Muscle of leg (tissue), 11 donors: ENCODE results near the gene WWP2. TPM values are rescaled to one million over a fixed set of nuclear protein-coding genes. Genes with fewer than 3 reads are reported as not detected.
A peak's percentile ranks its signal among the peaks of the same experiment; 100 is the strongest.
"Not testable (repeated sequence)": the region's sequence is repeated elsewhere in the genome, so short reads cannot be mapped to it uniquely, and the experiment has no call there.

Experiments
- DNase-seq: peaks from one replicate; pipeline ENCODE4 v3.0.0; 2013
- H3K27ac ChIP-seq: one replicate; pipeline ENCODE4 v1.5.1; 2013; ENCODE audit warnings: mild to moderate bottlenecking, low read length, control low read depth
- H3K27me3 ChIP-seq: one replicate; pipeline ENCODE4 v1.6.1; 2013; ENCODE audit warnings: low read length; ENCODE audit not compliant: control insufficient read depth, insufficient read depth
- H3K36me3 ChIP-seq: one replicate; pipeline ENCODE4 v1.6.1; 2013; ENCODE audit warnings: low read length; ENCODE audit not compliant: control insufficient read depth, insufficient read depth
- H3K4me1 ChIP-seq: one replicate; pipeline ENCODE4 v1.6.1; 2013; ENCODE audit warnings: low read length; ENCODE audit not compliant: control insufficient read depth, insufficient read depth
- H3K4me3 ChIP-seq: one replicate; pipeline ENCODE4 v1.5.1; 2013; ENCODE audit warnings: low read length, control low read depth
- H3K9me3 ChIP-seq: replicated peaks from 2 replicates; pipeline ENCODE4 v1.6.1; 2013; ENCODE audit warnings: low read depth, low read length; ENCODE audit not compliant: control insufficient read depth
- WGBS: methylation state at CpG from one replicate; pipeline ENCODE4 v1.1.5; 2013; ENCODE audit warnings: missing lambda C conversion rate; ENCODE audit not compliant: insufficient coverage; 5-methylcytosine and 5-hydroxymethylcytosine counted together
- polyA plus RNA-seq, 8 donors: library from polyadenylated mRNA; unstranded; fragments of 120-200 nt; gene quantifications; one replicate each; pipeline versions ENCODE4 v1.2.1 to v1.2.3, GENCODE V29; 2013; ENCODE audit warnings: inconsistent platforms in 1 of 8, low replicate concordance in 1 of 8; ENCODE audit not compliant: insufficient read length in 8 of 8, insufficient read depth in 1 of 8
- total RNA-seq: library from RNA; stranded (reverse); fragments of 120-200 nt; gene quantifications from one replicate; pipeline ENCODE4 v1.2.4, GENCODE V29; 2013

Gene WWP2
- total and polyA plus RNA-seq, 9 donors, result 14.3 to 19.7 (median 16.9) TPM

- WGBS, result 85% methylated on average over 2 of the region's 15 CpGs
- not testable (repeated sequence) for H3K27ac ChIP-seq, H3K4me3 ChIP-seq, H3K36me3 ChIP-seq, H3K27me3 ChIP-seq, H3K9me3 ChIP-seq, H3K4me1 ChIP-seq, DNase-seq
These were observed 53.2 kb downstream of the WWP2 start for GRCh38 chr16:69815216-69815883.

- peaks cover 8% of the 10 kb centered on the region for H3K4me1 ChIP-seq
- no peaks in the 10 kb centered on the region for H3K27me3 ChIP-seq
- no peak overlapping the region for H3K27ac ChIP-seq
- no peak for DNase-seq
- H3K36me3 ChIP-seq, result no peaks in the 10 kb centered on the region
- no peak overlapping the region for H3K4me3 ChIP-seq
- peaks cover 2% of the 10 kb centered on the region for H3K9me3 ChIP-seq
- WGBS, result 100% methylated on average over 1 of the region's 4 CpGs
These were observed 54.9 kb downstream of the WWP2 start for GRCh38 chr16:69816996-69817395.

GRCh38 chr16:69818891-69819545 lies 56.9 kb downstream of the WWP2 start:
- H3K36me3 ChIP-seq, result no peaks in the 10 kb centered on the region
- 51% methylated on average over 8 of the region's 8 CpGs for WGBS

GRCh38 chr16:69820926-69821541 lies 58.9 kb downstream of the WWP2 start:
- H3K36me3 ChIP-seq, result no peaks in the 10 kb centered on the region
- peak; percentile 81 for DNase-seq
- H3K4me3 ChIP-seq, result no peak overlapping the region
- H3K9me3 ChIP-seq, result peaks cover 2% of the 10 kb centered on the region
- H3K4me1 ChIP-seq, result peaks cover 16% of the 10 kb centered on the region
- H3K27ac ChIP-seq, result peak overlapping the region; percentile 44
- whole genome bisulfite sequencing, result 33% methylated on average over 13 of the region's 15 CpGs
- H3K27me3 ChIP-seq, result no peaks in the 10 kb centered on the region

More at GRCh38 chr16:69818891-69819545, 56.9 kb downstream of the WWP2 start:
- H3K27ac ChIP-seq, result no peak overlapping the region
- no peak for DNase-seq
- H3K4me3 ChIP-seq, result no peak overlapping the region
- H3K27me3 ChIP-seq, result no peaks in the 10 kb centered on the region
- H3K9me3 ChIP-seq, result peaks cover 2% of the 10 kb centered on the region
- peaks cover 13% of the 10 kb centered on the region for H3K4me1 ChIP-seq

GRCh38 chr16:69821844-69822173 lies 59.7 kb downstream of the WWP2 start:
- Histone ChIP-seq H3K27me3 (no peaks in the 10 kb centered on the region), H3K27ac (no peak overlapping the region), H3K36me3 (no peaks in the 10 kb centered on the region), H3K9me3 (peaks cover 2% of the 10 kb centered on the region), H3K4me3 (no peak overlapping the region), H3K4me1 (peaks cover 16% of the 10 kb centered on the region)
- WGBS, result no CpG with 5 or more reads among the region's 6 CpGs
- DNase-seq, result no peak

- no peak overlapping the region for H3K4me3 ChIP-seq
These were observed 60.2 kb downstream of the WWP2 start for GRCh38 chr16:69822174-69822935.

GRCh38 chr16:69823831-69824563 lies 61.9 kb downstream of the WWP2 start:
- Histone ChIP-seq H3K36me3 (no peaks in the 10 kb centered on the region), H3K4me3 (no peak overlapping the region), H3K27me3 (no peaks in the 10 kb centered on the region), H3K27ac (peak overlapping the region; percentile 81), H3K4me1 (peaks cover 16% of the 10 kb centered on the region), H3K9me3 (no peaks in the 10 kb centered on the region)
- DNase-seq, result peak; percentile 47
- 54% methylated on average over 7 of the region's 10 CpGs for WGBS

More at GRCh38 chr16:69822174-69822935, 60.2 kb downstream of the WWP2 start:
- H3K36me3 ChIP-seq, result no peaks in the 10 kb centered on the region
- peaks cover 2% of the 10 kb centered on the region for H3K9me3 ChIP-seq
- no peaks in the 10 kb centered on the region for H3K27me3 ChIP-seq
- no peak overlapping the region for H3K27ac ChIP-seq
- WGBS, result 88% methylated on average over 9 of the region's 11 CpGs
- no peak for DNase-seq
- peaks cover 16% of the 10 kb centered on the region for H3K4me1 ChIP-seq

- H3K4me1 ChIP-seq, result peaks cover 16% of the 10 kb centered on the region
- not testable (repeated sequence) for H3K9me3 ChIP-seq, H3K27me3 ChIP-seq, H3K36me3 ChIP-seq, H3K4me3 ChIP-seq, H3K27ac ChIP-seq, DNase-seq
- no CpG with 5 or more reads among the region's 4 CpGs for WGBS
These were observed 62.5 kb downstream of the WWP2 start for GRCh38 chr16:69824564-69825142.

GRCh38 chr16:69827524-69827923 lies 65.4 kb downstream of the WWP2 start:
- Histone ChIP-seq H3K27ac (no peak overlapping the region), H3K36me3 (peaks cover 2% of the 10 kb centered on the region), H3K4me3 (no peak overlapping the region), H3K4me1 (peaks cover 11% of the 10 kb centered on the region), H3K9me3 (no peaks in the 10 kb centered on the region), H3K27me3 (no peaks in the 10 kb centered on the region)
- no peak for DNase-seq
- 80% methylated on average over 3 of the region's 5 CpGs for WGBS
